ENCODE data around the gene WDR90. TPM values are rescaled to one million over a fixed set of nuclear protein-coding genes. Genes with fewer than 3 reads are reported as not detected.
A peak's percentile ranks its signal among the peaks of the same experiment; 100 is the strongest.

Gene WDR90
- total and polyA plus RNA-seq, 2 of the 13 experiments (the other 11 are each of a cell fraction or from before 2014, with no cell fraction given) = 14.9 to 28.9 TPM

DNA sequence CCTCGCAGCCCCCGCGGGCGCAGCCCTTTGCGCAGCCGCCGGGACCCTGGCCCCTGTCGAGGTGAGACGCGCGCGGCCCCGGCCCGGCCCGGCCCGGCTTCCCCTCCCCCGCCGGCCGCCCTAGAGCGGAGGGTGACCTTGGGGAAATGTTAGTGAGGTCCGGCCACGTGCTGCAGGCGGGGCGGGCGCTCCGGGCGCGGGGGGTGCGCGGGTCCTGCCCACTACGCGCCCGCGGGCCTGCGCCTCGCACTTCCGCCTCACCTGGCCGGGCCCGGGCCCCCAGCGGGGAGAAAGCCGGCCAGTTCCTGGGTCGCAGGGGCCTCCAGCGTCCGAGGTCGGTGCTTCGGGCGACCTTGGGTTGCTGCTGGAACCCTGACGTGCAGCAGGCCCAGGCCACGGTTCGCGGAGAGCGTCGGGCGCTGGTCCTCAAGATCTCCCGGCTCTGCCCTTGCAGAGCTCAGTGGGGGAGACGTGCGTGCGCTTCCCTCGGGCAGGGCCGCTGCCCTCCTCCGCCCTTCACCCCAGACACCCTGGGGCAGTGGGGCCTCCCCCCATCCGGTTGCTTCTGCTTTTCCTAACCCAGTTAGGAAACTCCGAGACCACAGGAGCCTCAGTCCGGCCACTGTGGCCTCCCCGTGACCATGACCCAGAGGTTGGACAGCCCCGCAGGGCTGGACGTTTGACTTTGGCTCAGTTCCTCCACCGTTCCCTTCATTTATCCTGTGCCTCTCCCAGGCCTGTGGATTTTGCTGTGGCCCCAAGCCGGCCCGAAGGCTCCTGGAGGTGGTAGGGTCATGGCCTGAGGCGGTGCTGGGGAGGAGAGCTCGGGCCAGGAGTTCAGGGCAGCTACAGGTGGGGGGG lies 6.7 kb upstream of the WDR90 start (continued):
- 0 out of 2 replicates have a peak, but pooled peaks have one; percentile 26 for TF ChIP-seq GABPA (IDR thresholded peaks at IDR 0.05; ENCODE audit: low read depth, low read length)
- peak; percentile 41; the same call in 1 of the 2 replicates for TF ChIP-seq GABPA (CRISPR knock-in tag; IDR thresholded peaks at IDR 0.05; ENCODE audit: low read depth)
- no peak for TF ChIP-seq MTF2 (CRISPR knock-in tag; IDR thresholded peaks at IDR 0.05; ENCODE audit: borderline replicate concordance)
- TF ChIP-seq ZSCAN20 (CRISPR knock-in tag; IDR thresholded peaks at IDR 0.05; ENCODE audit: borderline replicate concordance) = 0 out of 2 replicates have a peak, but pooled peaks have one; percentile 69
- peak; percentile 53; the same call in 1 of the 2 replicates for TF ChIP-seq TAF1 (CRISPR knock-in tag; IDR thresholded peaks at IDR 0.05)
- TF ChIP-seq JUN (CRISPR knock-in tag; IDR thresholded peaks at IDR 0.05) = peak; percentile 61; the same call in 1 of the 2 replicates
- TF ChIP-seq MBD4 (IDR thresholded peaks at IDR 0.05; ENCODE audit: borderline replicate concordance, low read length) = no peak
- TF ChIP-seq ZNF788 (CRISPR knock-in tag; IDR thresholded peaks at IDR 0.05; ENCODE audit: borderline replicate concordance) = no peak; the same call in none of the 2 replicates
- TF ChIP-seq ARNT2 (CRISPR knock-in tag; IDR thresholded peaks at IDR 0.05; ENCODE audit: low read depth) = peak; percentile 50; the same call in 1 of the 2 replicates
- TF ChIP-seq ZNF382 (CRISPR knock-in tag; IDR thresholded peaks at IDR 0.05; ENCODE audit: borderline replicate concordance) = no peak
- no peak for TF ChIP-seq ZNF205 (CRISPR knock-in tag; IDR thresholded peaks at IDR 0.05)
- TF ChIP-seq MED1 (CRISPR knock-in tag; IDR thresholded peaks at IDR 0.05) = peak; percentile 13
- TF ChIP-seq ZFP36L1 (CRISPR knock-in tag; IDR thresholded peaks at IDR 0.05) = no peak
- no peak for TF ChIP-seq ZNF674 (CRISPR knock-in tag; IDR thresholded peaks at IDR 0.05; ENCODE audit: low read depth)
- TF ChIP-seq ZKSCAN5 (CRISPR knock-in tag; IDR thresholded peaks at IDR 0.05) = no peak
- TF ChIP-seq ZNF570 (CRISPR knock-in tag; IDR thresholded peaks at IDR 0.05; ENCODE audit: borderline replicate concordance) = no peak
- no peak for TF ChIP-seq ZBTB20 (CRISPR knock-in tag; IDR thresholded peaks at IDR 0.05; ENCODE audit: borderline replicate concordance, low read depth)
- no peak for TF ChIP-seq ZNF510 (CRISPR knock-in tag; IDR thresholded peaks at IDR 0.05; ENCODE audit: low read depth)
- TF ChIP-seq ZNF121 (CRISPR knock-in tag; IDR thresholded peaks at IDR 0.05) = no peak
- TF ChIP-seq ZBTB46 (CRISPR knock-in tag; IDR thresholded peaks at IDR 0.05; ENCODE audit: borderline replicate concordance) = no peak
- TF ChIP-seq PAWR (CRISPR knock-in tag; IDR thresholded peaks at IDR 0.05; ENCODE audit: borderline replicate concordance) = no peak
- no peak for TF ChIP-seq TP53 (CRISPR knock-in tag; conservative IDR thresholded peaks at IDR 0.05)
- no peak for TF ChIP-seq ZNF672 (CRISPR knock-in tag; IDR thresholded peaks at IDR 0.05)
- TF ChIP-seq TCF7L2 (IDR thresholded peaks at IDR 0.05; ENCODE audit: low read depth, low read length) = no peak
- TF ChIP-seq ZNF354B (CRISPR knock-in tag; IDR thresholded peaks at IDR 0.05) = 0 out of 2 replicates have a peak, but pooled peaks have one; percentile 35
- TF ChIP-seq KLF12 (CRISPR knock-in tag; IDR thresholded peaks at IDR 0.05; ENCODE audit: borderline replicate concordance) = 0 out of 2 replicates have a peak, but pooled peaks have one; percentile 25
- no peak for TF ChIP-seq KLF11 (CRISPR knock-in tag; IDR thresholded peaks at IDR 0.05)
- no peak for TF ChIP-seq ZSCAN9 (CRISPR knock-in tag; IDR thresholded peaks at IDR 0.05; ENCODE audit: borderline replicate concordance)
- no peak for TF ChIP-seq ZNF432 (CRISPR knock-in tag; IDR thresholded peaks at IDR 0.05; ENCODE audit: borderline replicate concordance)
- TF ChIP-seq HNRNPK (IDR thresholded peaks at IDR 0.05; ENCODE audit: low read depth, low read length, poor library complexity, severe bottlenecking) = no peak
- peak; percentile 70; the same call in 1 of the 2 replicates for TF ChIP-seq ZNF563 (CRISPR knock-in tag; IDR thresholded peaks at IDR 0.05)
